HG03460 (cell line): ENCODE measurements around the gene CFAP97D2.
"Not testable (repeated sequence)": the region's sequence is repeated elsewhere in the genome, so short reads cannot be mapped to it uniquely, and the experiment has no call there.

Experiments
- ATAC-seq: cut with Tn5 transposase; IDR thresholded peaks from one replicate; pipeline ENCODE4 v1.9.1; 2021; ENCODE audit not compliant: unreplicated experiment

CFAP97D2 gene

DNA sequence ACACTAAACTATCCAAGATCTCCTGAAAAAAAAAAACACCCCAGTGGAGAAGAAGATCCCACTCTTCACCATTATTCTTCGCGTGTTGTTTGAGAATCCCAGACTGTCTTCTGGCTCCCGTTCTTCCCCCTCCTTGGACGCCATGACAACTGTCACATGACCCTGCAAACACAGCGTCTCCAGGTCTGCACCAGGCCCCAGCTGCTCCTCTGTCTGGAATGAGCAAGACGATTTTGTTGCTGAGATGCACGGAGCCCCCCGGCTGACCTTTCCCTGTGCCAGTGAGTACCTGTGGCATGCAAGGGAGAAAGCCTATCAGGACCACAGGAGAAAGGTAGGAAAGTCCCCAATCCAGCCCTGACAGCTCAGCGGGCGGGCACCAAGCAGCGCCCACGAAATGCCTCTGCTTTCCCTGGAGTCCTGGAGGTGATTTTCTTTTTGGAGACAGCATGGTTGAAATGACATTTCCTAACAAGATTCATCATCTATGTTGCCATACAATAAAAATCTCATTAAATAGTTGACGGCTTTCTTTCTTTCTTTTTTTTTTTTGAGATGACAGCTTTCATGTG is at the start of gene CFAP97D2:
CFAP97D2 (plus strand) TSS at position 171 of the 572 bp plus-strand sequence; CDS start at position 245, 74 bp downstream.
- ATAC-seq: no peak

GRCh38 chr13:114129649-114130062 is 49.4 kb upstream of the CFAP97D2 start:
- ATAC-seq: no peak

DNA sequence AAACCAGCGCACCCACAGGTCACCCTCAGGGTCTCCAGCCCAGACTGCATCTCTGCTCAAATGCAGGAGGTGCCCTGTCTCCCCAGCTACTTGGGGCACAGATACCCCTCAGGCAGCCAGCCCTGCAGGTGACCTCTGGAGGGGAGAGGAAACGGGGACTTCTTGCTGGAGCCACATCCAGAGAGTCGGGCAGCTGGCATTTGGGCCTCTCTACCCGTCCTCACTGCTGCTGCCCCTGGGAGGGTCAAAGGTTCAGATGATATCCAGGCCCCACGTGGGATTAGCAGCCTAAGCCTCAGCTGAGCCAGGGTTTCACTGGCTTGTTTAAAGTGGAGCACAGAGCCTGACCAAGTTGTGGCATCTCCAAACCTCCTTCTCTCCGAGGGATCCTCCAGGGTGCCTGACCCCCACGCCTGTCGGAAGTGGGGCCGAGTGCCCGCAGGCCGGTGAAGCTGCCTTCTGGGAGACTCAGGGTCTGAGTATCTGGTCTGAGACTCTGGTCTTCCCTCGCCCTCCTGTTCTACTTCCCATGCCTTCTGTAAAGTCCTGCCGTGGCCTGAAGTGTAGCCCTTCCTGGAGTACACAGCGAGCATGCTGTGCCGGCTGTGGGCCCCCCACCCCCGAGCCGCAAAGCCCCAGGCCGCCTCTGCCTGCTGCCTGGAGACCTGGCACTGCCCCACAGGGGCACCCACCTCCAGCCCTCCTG is 48.8 kb upstream of the CFAP97D2 start:
- ATAC-seq: no peak

DNA sequence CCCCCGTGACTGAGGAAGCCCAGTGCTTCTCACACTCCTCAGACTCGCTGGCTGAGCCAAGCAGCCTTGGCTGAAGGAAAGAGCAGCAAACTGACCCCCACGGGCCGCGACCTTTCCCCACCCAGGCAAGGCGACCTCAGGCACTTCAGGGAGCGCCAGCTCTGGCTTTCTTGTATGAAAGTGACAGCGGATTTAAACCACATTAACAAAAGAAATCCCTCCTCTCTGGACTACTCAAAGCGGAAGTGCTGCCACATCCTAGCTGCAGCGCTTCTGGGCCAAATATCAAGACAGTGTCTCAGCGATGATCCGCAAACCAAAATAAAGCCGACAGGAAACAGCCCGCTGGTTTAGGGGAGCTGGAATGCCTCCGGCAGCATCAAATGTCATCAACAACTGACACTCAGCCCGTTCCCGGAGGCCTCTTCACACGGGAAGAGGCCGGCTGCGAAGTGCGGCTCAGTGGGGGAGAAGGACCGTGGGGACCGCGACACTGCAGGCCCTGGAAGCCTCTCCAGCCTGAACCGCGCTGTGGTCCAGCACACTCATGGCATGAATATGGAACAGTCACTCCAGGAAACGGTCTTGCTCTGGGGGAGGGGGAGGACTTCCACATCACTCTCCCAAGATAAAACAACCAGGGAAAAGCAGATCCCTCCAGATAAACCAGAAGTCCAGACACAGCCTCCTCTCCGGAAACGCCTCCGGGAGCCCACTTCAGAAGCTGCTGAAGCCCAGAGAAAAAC is 48.0 kb upstream of the CFAP97D2 start:
- peak; percentile 27 for ATAC-seq

GRCh38 chr13:114131583-114132418 is 47.3 kb upstream of the CFAP97D2 start:
- ATAC-seq: peak; percentile 5

- peak; percentile 58 for ATAC-seq
Measured at GRCh38 chr13:114132419-114133121, 46.5 kb upstream of the CFAP97D2 start, which contains the start of gene RASA3. Gene RASA3, minus strand, starts transcription at chr13:114132623. Its CDS starts 134 bp downstream, at chr13:114132489.

GRCh38 chr13:114133126-114133525 is 45.9 kb upstream of the CFAP97D2 start:
- ATAC-seq: not testable (repeated sequence)

GRCh38 chr13:114133552-114133951 is 45.5 kb upstream of the CFAP97D2 start:
- ATAC-seq: not testable (repeated sequence)

GRCh38 chr13:114134111-114134943 is 44.7 kb upstream of the CFAP97D2 start:
- no peak for ATAC-seq

DNA sequence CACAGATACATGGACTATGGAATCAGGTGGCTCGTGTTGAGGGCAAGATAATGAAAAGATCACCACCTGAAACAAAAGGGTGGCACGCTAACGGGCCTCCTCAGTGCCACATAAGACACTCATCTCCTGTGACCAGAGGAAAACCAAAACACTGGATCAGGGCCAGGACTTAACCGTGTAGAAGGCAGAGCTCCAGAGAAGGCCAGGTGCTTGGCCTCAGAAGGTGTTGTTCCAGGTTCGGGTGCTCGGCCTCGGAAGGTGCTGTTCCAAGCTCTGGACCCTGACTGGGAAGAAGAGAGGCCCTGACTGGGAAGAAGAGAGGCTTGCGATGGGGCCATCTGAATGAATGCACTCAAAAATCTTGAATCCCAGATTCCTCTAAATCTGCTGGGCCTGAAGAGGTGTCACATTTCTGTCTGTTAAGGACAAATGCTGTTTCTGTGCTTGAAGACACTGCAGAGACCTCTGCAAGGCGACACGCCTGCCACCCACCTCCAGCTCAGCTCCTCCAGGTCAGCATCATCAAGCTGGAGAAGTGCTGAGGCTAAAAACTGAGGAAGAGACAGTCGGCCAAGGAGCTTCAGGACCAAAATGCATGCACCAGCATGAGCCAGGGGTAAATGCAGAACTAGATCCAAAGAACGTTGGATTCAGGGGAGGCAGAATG is 44.0 kb upstream of the CFAP97D2 start:
- no peak for ATAC-seq

GRCh38 chr13:114135731-114136171 is 43.3 kb upstream of the CFAP97D2 start:
- no peak for ATAC-seq

GRCh38 chr13:114136576-114136975 is 42.5 kb upstream of the CFAP97D2 start:
- ATAC-seq: no peak

DNA sequence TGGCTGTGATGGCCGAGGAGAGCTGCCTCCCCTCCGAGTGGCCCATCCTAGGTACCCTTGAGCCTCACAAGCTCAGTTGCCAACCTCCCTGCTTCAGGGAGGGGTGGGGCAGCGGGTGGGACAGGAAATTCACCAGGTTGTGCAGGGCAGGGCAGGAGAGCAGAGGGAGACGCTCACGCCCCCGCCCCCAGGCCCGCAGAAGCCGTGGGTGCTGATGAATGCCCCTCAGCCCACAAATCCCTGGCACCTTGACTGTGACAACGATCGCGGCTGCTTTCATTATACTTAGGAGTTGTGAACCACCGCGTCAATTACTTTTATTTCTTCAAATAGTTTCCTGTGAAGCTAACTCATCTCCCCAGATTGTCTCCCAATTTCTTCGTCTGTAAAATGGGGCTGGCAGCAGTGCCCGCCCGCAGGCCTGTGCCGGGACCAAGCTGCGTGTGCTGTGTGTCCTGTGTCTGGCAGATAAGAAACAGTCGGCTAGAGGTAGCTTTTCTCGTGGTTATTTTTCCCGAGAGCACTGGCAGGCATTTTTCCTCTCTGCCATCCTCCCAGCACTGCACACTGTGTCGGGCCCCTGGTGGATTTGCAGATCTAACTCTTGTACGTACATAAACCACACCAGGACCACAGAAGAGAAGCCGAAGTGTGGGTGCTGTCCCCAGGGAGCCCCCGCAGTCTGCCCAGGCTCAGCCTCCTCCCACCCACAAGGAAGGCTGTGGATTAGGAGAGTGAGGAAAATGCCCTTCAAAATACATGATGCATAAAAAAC is 38.7 kb upstream of the CFAP97D2 start:
- ATAC-seq: no peak

GRCh38 chr13:114140906-114141250 is 38.2 kb upstream of the CFAP97D2 start:
- ATAC-seq: no peak

- ATAC-seq: no peak
Measured at GRCh38 chr13:114141261-114141996, 37.6 kb upstream of the CFAP97D2 start.

- ATAC-seq: no peak
Measured at GRCh38 chr13:114142137-114142550, 36.9 kb upstream of the CFAP97D2 start.
